ENCODE data around the gene ELF3. TPM values are rescaled to one million over a fixed set of nuclear protein-coding genes. Genes with fewer than 3 reads are reported as not detected.

The ELF3 gene
- total and polyA plus RNA-seq, 2 of the 8 experiments (the other 6 are each of a cell fraction or from before 2014, with no cell fraction given) = 17.3 to 25.0 TPM

GRCh38 chr1:202054094-202054493, 43.7 kb downstream of the ELF3 start:
- H2BK20ac ChIP-seq (ENCODE audit: low read length) = no peak overlapping the region
- no peaks in the 10 kb centered on the region; a peak in 1 of 7 replicates for H3K4me1 ChIP-seq (replicated peaks in 1 of 4; ENCODE audit: control insufficient read depth in 3 of 4, insufficient read depth in 4 of 4, low read length in 3 of 4)
- 92% methylated on average over 7 of the region's 7 CpGs; no CpG with 5 or more reads in 1 of the 2 experiments for WGBS, 2 experiments (ENCODE audit: extremely low coverage in 1 of 2, insufficient coverage in 1 of 2, insufficient read length in 1 of 2, insufficient replicate concordance in 2 of 2, low coverage in 1 of 2, low lambda C conversion rate in 2 of 2, missing lambda C conversion rate in 1 of 2)
- no peak overlapping the region for H3K4ac ChIP-seq (replicated peaks; ENCODE audit: insufficient read length, low read depth, low read length)
- H3K9ac ChIP-seq (replicated peaks in 1 of 4; ENCODE audit: extremely low read depth in 1 of 4, low read depth in 3 of 4, low read length in 3 of 4) = no peak overlapping the region
- no peak overlapping the region for H4K91ac ChIP-seq (replicated peaks; ENCODE audit: insufficient read length, low read length)
- H2AFZ ChIP-seq (ENCODE audit: low read length) = no peak overlapping the region
- FAIRE-seq (no peak), DNase-seq (ENCODE audit: low read depth in 1 of 2, low spot score in 2 of 2) (no peak)
- no peak overlapping the region for H3K23ac ChIP-seq (ENCODE audit: insufficient read length)
- no peak overlapping the region for H4K5ac ChIP-seq (ENCODE audit: insufficient read length, low read depth, low read length)
- H3K4me3 ChIP-seq (ENCODE audit: extremely low read depth in 1 of 4, insufficient read depth in 2 of 4, low read depth in 3 of 4, low read length in 4 of 4) = no peak overlapping the region
- ChIA-PET CTCF (ENCODE audit: partially characterized antibody) (interaction anchor here (0.6 kb wide), 1 partner anchor 64 kb away, joined by 3 read pairs; no protein-coding TSS in a partner anchor), POLR2A (ENCODE audit: partially characterized antibody) (interaction anchor here (3.2 kb wide), 1 partner anchor 43 kb away, joined by 10 read pairs; the partner anchor contains the start of gene ELF3)
- no peak overlapping the region for H2BK120ac ChIP-seq (replicated peaks; ENCODE audit: low read depth, low read length)
- no peaks in the 10 kb centered on the region for H3K23me2 ChIP-seq (ENCODE audit: low read depth, low read length)
- no peak overlapping the region for H3K27ac ChIP-seq (ENCODE audit: low read depth, low read length)
- no peak overlapping the region for H3K14ac ChIP-seq (ENCODE audit: insufficient read length)
- no peak overlapping the region for H3K56ac ChIP-seq (replicated peaks; ENCODE audit: insufficient read length, low read depth, low read length)
- no peaks in the 10 kb centered on the region for H3K9me3 ChIP-seq (ENCODE audit: insufficient read depth in 2 of 2, low read depth in 1 of 2, low read length in 1 of 2)
- no peaks in the 10 kb centered on the region for H3K27me3 ChIP-seq (replicated peaks in 1 of 4; ENCODE audit: control insufficient read depth in 3 of 4, extremely low read depth in 1 of 4, insufficient read depth in 3 of 4, low read length in 3 of 4)
- no peak overlapping the region for H2BK12ac ChIP-seq (ENCODE audit: low read depth, low read length)
- H3K18ac ChIP-seq (ENCODE audit: extremely low read depth, low read length) = no peak overlapping the region
- no peaks in the 10 kb centered on the region for H3K79me2 ChIP-seq (ENCODE audit: control insufficient read depth in 1 of 2, insufficient read depth in 2 of 2, low read length in 2 of 2)
- H3K79me1 ChIP-seq (ENCODE audit: low read depth, low read length) = no peaks in the 10 kb centered on the region
- H2AK5ac ChIP-seq (ENCODE audit: low read depth, low read length) = no peak overlapping the region
- H2BK5ac ChIP-seq (ENCODE audit: low read depth, low read length) = no peak overlapping the region
- H3K36me3 ChIP-seq (ENCODE audit: control insufficient read depth in 2 of 4, insufficient read depth in 4 of 4, low read length in 3 of 4) = no peaks in the 10 kb centered on the region
- no peaks in the 10 kb centered on the region for H4K20me1 ChIP-seq (replicated peaks in 1 of 2; ENCODE audit: control insufficient read depth in 1 of 2, insufficient read depth in 2 of 2, low read length in 2 of 2)
- H4K8ac ChIP-seq (ENCODE audit: extremely low read depth, insufficient read depth, low read length) = no peak overlapping the region
- no peak overlapping the region for H2BK15ac ChIP-seq (ENCODE audit: low read length)
- no peak overlapping the region for H3K4me2 ChIP-seq (ENCODE audit: insufficient read depth in 1 of 2, low read depth in 2 of 2, low read length in 2 of 2)
- TF ChIP-seq EGR1 (IDR thresholded peaks at IDR 0.05; ENCODE audit: borderline replicate concordance, low read depth, low read length) = no peak
- TF ChIP-seq ATF3 (IDR thresholded peaks at IDR 0.05; ENCODE audit: insufficient read depth, low read depth, low read length) = no peak
- TF ChIP-seq POU5F1 (IDR thresholded peaks at IDR 0.05; ENCODE audit: low read depth, low read length) = no peak
- TF ChIP-seq GABPA (IDR thresholded peaks at IDR 0.05; ENCODE audit: borderline replicate concordance, insufficient read depth, low read length) = no peak
- no peak for TF ChIP-seq TBP (IDR thresholded peaks at IDR 0.05; ENCODE audit: low read depth, low read length)
- TF ChIP-seq TAF1 (IDR thresholded peaks at IDR 0.05; ENCODE audit: low read depth, low read length) = no peak
- TF ChIP-seq KDM5A (IDR thresholded peaks at IDR 0.05; ENCODE audit: low read length) = no peak
- no peak for TF ChIP-seq CHD1 (IDR thresholded peaks at IDR 0.05; ENCODE audit: low read depth, low read length)
- no peak for TF ChIP-seq TCF12 (IDR thresholded peaks at IDR 0.05; ENCODE audit: low read depth, low read length)
- TF ChIP-seq NANOG (IDR thresholded peaks at IDR 0.05; ENCODE audit: insufficient read depth, low read depth, low read length, poor library complexity, severe bottlenecking) = no peak
- no peak for TF ChIP-seq SIN3A (conservative IDR thresholded peaks at IDR 0.05 in 1 of 2, IDR thresholded peaks at IDR 0.05 in 1 of 2; ENCODE audit: low read depth in 1 of 2, low read length in 2 of 2)
- TF ChIP-seq, protein P1, sequence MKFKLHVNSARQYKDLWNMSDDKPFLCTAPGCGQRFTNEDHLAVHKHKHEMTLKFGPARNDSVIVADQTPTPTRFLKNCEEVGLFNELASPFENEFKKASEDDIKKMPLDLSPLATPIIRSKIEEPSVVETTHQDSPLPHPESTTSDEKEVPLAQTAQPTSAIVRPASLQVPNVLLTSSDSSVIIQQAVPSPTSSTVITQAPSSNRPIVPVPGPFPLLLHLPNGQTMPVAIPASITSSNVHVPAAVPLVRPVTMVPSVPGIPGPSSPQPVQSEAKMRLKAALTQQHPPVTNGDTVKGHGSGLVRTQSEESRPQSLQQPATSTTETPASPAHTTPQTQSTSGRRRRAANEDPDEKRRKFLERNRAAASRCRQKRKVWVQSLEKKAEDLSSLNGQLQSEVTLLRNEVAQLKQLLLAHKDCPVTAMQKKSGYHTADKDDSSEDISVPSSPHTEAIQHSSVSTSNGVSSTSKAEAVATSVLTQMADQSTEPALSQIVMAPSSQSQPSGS (IDR thresholded peaks at IDR 0.05; ENCODE audit: low read length) = no peak
